ENCODE results near the gene VAV3.

The VAV3 gene

GRCh38 chr1:107900090-107900945, 64.7 kb downstream of the VAV3 start:
- TF ChIP-seq, protein P1, sequence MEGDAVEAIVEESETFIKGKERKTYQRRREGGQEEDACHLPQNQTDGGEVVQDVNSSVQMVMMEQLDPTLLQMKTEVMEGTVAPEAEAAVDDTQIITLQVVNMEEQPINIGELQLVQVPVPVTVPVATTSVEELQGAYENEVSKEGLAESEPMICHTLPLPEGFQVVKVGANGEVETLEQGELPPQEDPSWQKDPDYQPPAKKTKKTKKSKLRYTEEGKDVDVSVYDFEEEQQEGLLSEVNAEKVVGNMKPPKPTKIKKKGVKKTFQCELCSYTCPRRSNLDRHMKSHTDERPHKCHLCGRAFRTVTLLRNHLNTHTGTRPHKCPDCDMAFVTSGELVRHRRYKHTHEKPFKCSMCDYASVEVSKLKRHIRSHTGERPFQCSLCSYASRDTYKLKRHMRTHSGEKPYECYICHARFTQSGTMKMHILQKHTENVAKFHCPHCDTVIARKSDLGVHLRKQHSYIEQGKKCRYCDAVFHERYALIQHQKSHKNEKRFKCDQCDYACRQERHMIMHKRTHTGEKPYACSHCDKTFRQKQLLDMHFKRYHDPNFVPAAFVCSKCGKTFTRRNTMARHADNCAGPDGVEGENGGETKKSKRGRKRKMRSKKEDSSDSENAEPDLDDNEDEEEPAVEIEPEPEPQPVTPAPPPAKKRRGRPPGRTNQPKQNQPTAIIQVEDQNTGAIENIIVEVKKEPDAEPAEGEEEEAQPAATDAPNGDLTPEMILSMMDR (IDR thresholded peaks at IDR 0.05; ENCODE audit: low read depth, low read length), result no peak

DNA sequence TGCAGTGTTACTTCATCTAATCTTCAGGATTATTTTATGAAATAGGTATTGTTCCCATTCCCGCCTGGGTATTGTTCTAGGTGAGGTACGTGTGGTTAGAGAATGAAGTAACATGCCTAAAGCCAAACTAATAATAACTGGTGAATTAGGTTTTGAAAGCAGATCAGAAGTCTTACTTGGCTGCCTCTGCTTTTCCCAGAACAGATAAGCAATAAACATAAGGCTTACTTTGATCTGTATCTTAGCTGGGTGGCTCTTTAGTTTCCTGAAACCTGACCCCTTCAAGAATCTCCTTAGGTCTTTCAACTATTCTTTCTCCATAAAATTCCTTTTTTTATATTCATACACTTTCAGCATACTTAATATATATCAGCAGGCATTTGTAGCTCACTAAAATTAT, 65.3 kb downstream of the VAV3 start:
- DNase-seq (ENCODE audit: extremely low read depth, low read depth), result no peak
- TF ChIP-seq, protein P1 (IDR thresholded peaks at IDR 0.05; ENCODE audit: low read depth, low read length), result no peak

More at GRCh38 chr1:107900090-107900945, 64.7 kb downstream of the VAV3 start:
- no peak for DNase-seq (ENCODE audit: extremely low read depth, low read depth)

GRCh38 chr1:107897438-107898345, 67.3 kb downstream of the VAV3 start:
- TF ChIP-seq, protein P1 (IDR thresholded peaks at IDR 0.05; ENCODE audit: low read depth, low read length), result no peak; the same call in 1 of the 2 replicates
- no peak for DNase-seq (ENCODE audit: extremely low read depth, low read depth)

DNA sequence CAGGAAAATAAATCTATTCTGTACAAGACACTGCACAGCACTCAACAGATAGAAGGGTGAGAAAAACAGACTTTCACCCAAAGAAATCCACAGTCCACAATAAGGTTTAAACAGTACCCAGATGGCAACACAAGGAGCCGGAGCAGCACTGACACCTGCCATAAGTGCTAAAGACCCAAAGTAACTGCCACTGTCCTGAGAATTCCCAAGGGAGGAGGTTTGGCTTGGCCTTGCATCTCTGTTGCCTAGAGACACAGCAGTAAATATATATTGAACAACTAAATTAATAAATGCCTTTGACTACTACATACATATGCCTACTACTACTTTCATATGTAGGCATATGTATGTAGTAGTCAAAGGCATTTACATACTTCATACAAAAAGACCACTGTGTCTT, 68.0 kb downstream of the VAV3 start:
- TF ChIP-seq, protein P1 (IDR thresholded peaks at IDR 0.05; ENCODE audit: low read depth, low read length), result no peak

DNA sequence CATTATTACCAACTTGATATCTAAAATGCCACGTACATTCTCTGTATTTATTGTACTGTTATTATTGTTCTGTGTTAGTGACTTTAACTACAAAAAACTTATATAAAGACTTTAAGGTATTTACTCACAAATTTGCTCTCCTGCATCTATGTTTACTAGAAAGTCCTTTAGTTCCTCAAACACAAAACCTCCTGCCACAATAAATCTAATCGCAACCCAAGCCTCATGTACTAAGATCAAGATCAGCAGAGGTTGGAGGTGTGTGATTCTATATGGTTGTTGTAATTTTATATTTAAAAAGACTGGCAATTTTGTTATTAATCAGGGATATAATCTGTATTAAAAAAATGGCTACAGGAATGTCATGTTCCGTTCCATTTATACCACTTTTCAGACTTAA, 68.6 kb downstream of the VAV3 start:
- DNase-seq (ENCODE audit: extremely low read depth, low read depth), result no peak
- TF ChIP-seq, protein P1 (IDR thresholded peaks at IDR 0.05; ENCODE audit: low read depth, low read length), result no peak

More for the DNA sequence above, 68.0 kb downstream of the VAV3 start:
- no peak for DNase-seq (ENCODE audit: extremely low read depth, low read depth)

DNA sequence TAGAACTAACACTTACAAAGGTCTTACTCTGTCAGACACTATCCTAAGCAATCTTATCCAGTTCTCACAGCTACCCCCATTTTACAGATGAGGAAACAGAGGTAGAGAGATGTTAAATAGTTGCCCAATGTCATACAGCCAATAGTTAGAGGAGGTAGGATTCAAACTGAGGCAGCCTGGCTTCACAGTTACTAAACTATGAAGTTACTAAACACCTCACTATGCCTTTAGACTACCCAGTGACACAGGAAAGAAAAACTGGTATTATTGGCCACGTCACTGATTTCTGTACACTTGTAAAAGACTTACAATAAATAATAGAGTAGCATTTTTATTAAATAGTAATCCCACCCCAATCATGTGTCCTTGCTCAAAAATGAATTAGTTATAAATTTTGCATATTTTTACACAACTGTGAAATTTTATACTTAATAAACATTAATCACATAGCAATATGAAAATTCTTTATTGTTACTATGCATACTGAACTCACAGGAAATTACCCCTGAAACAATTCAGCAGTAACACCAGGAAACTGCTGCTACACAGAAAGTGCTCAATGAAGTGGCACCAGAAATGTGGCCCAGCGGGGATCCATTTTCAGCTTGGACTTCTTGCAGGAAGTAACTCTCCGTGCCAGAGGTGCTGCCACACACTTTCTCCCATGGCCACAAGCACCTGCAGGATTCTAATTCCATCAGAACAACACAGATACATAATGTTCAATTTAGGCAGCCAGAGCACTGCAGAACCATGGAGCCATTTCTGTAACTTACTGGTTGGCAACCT, 69.4 kb downstream of the VAV3 start:
- TF ChIP-seq, protein P1 (IDR thresholded peaks at IDR 0.05; ENCODE audit: low read depth, low read length), result no peak
- no peak for DNase-seq (ENCODE audit: extremely low read depth, low read depth)
